ENCODE results near the gene CKS1B. TPM values are rescaled to one million over a fixed set of nuclear protein-coding genes. Genes with fewer than 3 reads are reported as not detected.

CKS1B gene
- total and polyA plus RNA-seq, 9 of the 15 experiments (the other 6 are each of a cell fraction or from before 2014, with no cell fraction given): 215 to 1,103 (median 460) TPM

DNA sequence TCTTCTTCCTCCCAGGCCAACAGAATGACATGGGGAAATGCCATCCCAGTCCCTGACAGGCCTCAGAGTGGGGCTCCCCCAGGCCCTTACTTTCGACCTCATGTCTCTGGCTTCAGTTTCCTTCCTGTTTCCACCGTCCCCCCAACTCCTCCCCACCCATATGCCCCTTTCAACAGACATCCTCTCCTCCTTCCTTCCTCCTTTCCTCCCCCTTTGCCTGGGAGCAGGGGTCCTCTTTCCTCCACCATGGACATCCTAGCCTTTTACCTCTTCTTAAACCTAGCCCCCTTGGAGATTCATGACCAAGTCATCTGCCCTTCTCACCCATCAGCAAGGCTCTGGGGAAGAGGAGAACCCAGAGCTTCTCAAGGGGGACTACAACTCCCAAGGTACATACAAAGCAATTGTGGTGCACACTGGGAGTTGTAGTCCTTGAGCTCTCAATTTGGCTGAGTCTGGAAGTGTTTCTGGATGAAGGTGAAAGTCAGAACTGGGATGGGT, 32.2 kb downstream of the CKS1B start:
- intact Hi-C loops (cut with micrococcal nuclease): no loop called here
- ChIA-PET POLR2A (interaction anchor here (0.6 to 1.0 kb wide), 7 partner anchors 11 to 748 kb away, joined by 3 to 4 read pairs (median 3); partner anchors contain the start of gene DPM3), CTCF (ENCODE audit: low intra/inter-chr PET ratio) (no interaction called here)
- TF ChIP-seq SMAD4 (CRISPR knock-in tag; conservative IDR thresholded peaks at IDR 0.05): no peak
- TF ChIP-seq ZFX (CRISPR knock-in tag; IDR thresholded peaks at IDR 0.05): no peak; the same call in 1 of the 2 replicates
- TF ChIP-seq, protein P1, sequence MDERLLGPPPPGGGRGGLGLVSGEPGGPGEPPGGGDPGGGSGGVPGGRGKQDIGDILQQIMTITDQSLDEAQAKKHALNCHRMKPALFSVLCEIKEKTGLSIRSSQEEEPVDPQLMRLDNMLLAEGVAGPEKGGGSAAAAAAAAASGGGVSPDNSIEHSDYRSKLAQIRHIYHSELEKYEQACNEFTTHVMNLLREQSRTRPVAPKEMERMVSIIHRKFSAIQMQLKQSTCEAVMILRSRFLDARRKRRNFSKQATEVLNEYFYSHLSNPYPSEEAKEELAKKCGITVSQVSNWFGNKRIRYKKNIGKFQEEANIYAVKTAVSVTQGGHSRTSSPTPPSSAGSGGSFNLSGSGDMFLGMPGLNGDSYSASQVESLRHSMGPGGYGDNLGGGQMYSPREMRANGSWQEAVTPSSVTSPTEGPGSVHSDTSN (CRISPR knock-in tag; IDR thresholded peaks at IDR 0.05; ENCODE audit: low read depth): no peak
- TF ChIP-seq, protein P1 (tag; conservative IDR thresholded peaks at IDR 0.05; ENCODE audit: low read depth): no peak
- TF ChIP-seq, protein P2, sequence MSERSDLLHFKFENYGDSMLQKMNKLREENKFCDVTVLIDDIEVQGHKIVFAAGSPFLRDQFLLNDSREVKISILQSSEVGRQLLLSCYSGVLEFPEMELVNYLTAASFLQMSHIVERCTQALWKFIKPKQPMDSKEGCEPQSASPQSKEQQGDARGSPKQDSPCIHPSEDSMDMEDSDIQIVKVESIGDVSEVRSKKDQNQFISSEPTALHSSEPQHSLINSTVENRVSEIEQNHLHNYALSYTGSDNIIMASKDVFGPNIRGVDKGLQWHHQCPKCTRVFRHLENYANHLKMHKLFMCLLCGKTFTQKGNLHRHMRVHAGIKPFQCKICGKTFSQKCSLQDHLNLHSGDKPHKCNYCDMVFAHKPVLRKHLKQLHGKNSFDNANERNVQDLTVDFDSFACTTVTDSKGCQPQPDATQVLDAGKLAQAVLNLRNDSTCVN (CRISPR knock-in tag; IDR thresholded peaks at IDR 0.05): no peak
- TF ChIP-seq SIX5 (IDR thresholded peaks at IDR 0.05; ENCODE audit: borderline replicate concordance in 1 of 2, insufficient read depth in 1 of 2, low read depth in 1 of 2, low read length in 2 of 2): peak; percentile 92 to 93
- TF ChIP-seq RFX5 (IDR thresholded peaks at IDR 0.05; ENCODE audit: low read depth, low read length): no peak
- TF ChIP-seq, protein P3, sequence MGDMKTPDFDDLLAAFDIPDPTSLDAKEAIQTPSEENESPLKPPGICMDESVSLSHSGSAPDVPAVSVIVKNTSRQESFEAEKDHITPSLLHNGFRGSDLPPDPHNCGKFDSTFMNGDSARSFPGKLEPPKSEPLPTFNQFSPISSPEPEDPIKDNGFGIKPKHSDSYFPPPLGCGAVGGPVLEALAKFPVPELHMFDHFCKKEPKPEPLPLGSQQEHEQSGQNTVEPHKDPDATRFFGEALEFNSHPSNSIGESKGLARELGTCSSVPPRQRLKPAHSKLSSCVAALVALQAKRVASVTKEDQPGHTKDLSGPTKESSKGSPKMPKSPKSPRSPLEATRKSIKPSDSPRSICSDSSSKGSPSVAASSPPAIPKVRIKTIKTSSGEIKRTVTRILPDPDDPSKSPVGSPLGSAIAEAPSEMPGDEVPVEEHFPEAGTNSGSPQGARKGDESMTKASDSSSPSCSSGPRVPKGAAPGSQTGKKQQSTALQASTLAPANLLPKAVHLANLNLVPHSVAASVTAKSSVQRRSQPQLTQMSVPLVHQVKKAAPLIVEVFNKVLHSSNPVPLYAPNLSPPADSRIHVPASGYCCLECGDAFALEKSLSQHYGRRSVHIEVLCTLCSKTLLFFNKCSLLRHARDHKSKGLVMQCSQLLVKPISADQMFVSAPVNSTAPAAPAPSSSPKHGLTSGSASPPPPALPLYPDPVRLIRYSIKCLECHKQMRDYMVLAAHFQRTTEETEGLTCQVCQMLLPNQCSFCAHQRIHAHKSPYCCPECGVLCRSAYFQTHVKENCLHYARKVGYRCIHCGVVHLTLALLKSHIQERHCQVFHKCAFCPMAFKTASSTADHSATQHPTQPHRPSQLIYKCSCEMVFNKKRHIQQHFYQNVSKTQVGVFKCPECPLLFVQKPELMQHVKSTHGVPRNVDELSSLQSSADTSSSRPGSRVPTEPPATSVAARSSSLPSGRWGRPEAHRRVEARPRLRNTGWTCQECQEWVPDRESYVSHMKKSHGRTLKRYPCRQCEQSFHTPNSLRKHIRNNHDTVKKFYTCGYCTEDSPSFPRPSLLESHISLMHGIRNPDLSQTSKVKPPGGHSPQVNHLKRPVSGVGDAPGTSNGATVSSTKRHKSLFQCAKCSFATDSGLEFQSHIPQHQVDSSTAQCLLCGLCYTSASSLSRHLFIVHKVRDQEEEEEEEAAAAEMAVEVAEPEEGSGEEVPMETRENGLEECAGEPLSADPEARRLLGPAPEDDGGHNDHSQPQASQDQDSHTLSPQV (IDR thresholded peaks at IDR 0.05): no peak
- TF ChIP-seq HCFC1 (IDR thresholded peaks at IDR 0.05; ENCODE audit: low read depth, low read length): peak; percentile 90
- TF ChIP-seq ZNF143 (CRISPR knock-in tag; IDR thresholded peaks at IDR 0.05): peak; percentile 83
- no peak for TF ChIP-seq ZNF239 (CRISPR knock-in tag; IDR thresholded peaks at IDR 0.05)
- TF ChIP-seq HDAC1 (IDR thresholded peaks at IDR 0.05): peak in 1 of 2 experiments; percentile 29; a peak in 1 of 4 replicates
- no peak for TF ChIP-seq NONO (IDR thresholded peaks at IDR 0.05; ENCODE audit: low read depth in 2 of 2, low read length in 1 of 2)
- TF ChIP-seq CREM (IDR thresholded peaks at IDR 0.05; ENCODE audit: low read depth): peak; percentile 57

More for the DNA sequence above, 32.2 kb downstream of the CKS1B start:
- Histone ChIP-seq H3K9me1 (ENCODE audit: control insufficient read depth, insufficient read depth, low read length) (no peaks in the 10 kb centered on the region), H3K9me3 (replicated peaks; ENCODE audit: control insufficient read depth, insufficient read depth, low read depth, low read length) (no peaks in the 10 kb centered on the region), H3K27me3 (ENCODE audit: control insufficient read depth in 2 of 2, insufficient read depth in 2 of 2, low read length in 2 of 2) (no peaks in the 10 kb centered on the region), H3K36me3 (ENCODE audit: control insufficient read depth, insufficient read depth, low read length) (peaks cover 60% of the 10 kb centered on the region; the same call in 2 of the 3 replicates), H2AFZ (ENCODE audit: low read depth, low read length) (no peak overlapping the region), H3K4me3 (no peak overlapping the region), H3K27ac (ENCODE audit: extremely low read depth, low read depth, low read length) (peak overlapping the region; percentile 33; the same call in 2 of the 3 replicates), H3K9ac (ENCODE audit: insufficient read depth in 1 of 2, low read depth in 2 of 2, low read length in 2 of 2) (no peak overlapping the region; a peak in 1 of 4 replicates), H3K79me2 (ENCODE audit: control insufficient read depth, insufficient read depth, low read length) (peaks cover 90% of the 10 kb centered on the region), H4K20me1 (replicated peaks; ENCODE audit: control insufficient read depth, insufficient read depth, low read length) (peaks cover 3% of the 10 kb centered on the region), H3K4me2 (ENCODE audit: insufficient read depth, low read length) (no peak overlapping the region), H3K4me1 (replicated peaks in 1 of 2; ENCODE audit: control insufficient read depth in 2 of 2, insufficient read depth in 2 of 2, low read length in 2 of 2) (peaks cover 71 to 79% of the 10 kb centered on the region in 2 experiments)
- in situ Hi-C loops (cut with MboI): no loop called here
- no peak for ATAC-seq
- peak; percentile 94 for FAIRE-seq
- BruUV-seq (replicated peaks): no TSS peak
- DNase-seq (ENCODE audit: extremely low read depth in 1 of 4, low spot score in 3 of 4): no peak
- WGBS (ENCODE audit: insufficient coverage, low coverage, missing lambda C conversion rate): 55% methylated on average over 2 of the region's 2 CpGs
